Hepatocyte (in vitro differentiated cells): ENCODE data around the gene TEPSIN.

Source experiments
- CTCF ChIP-seq: fragments of 200-600 bp; sonication (generic); IDR thresholded peaks from 2 replicates; pipeline ENCODE4 v1.5.1; 2016; ENCODE audit warnings: antibody characterized with exemption, mild to moderate bottlenecking; ENCODE audit not compliant: poor library complexity
- EZH2 ChIP-seq: fragments of 200-600 bp; sonication (generic); IDR thresholded peaks from 2 replicates; pipeline ENCODE4 v1.6.1; 2016; ENCODE audit warnings: antibody characterized with exemption, mild to moderate bottlenecking, borderline replicate concordance
- EZH2phosphoT487 ChIP-seq: fragments of 200-600 bp; sonication (generic); IDR thresholded peaks from one replicate; pipeline ENCODE4 v1.6.1; 2018; ENCODE audit warnings: antibody characterized with exemption, mild to moderate bottlenecking, low read depth, moderate library complexity; ENCODE audit not compliant: unreplicated experiment, severe bottlenecking

GRCh38 chr17:81273698-81274470, 35.0 kb upstream of the TEPSIN start:
- TF ChIP-seq CTCF, result no peak
- no peak for TF ChIP-seq EZH2phosphoT487
- no peak for TF ChIP-seq EZH2
